ENCODE results near the gene H2BK1. TPM values are rescaled to one million over a fixed set of nuclear protein-coding genes. Genes with fewer than 3 reads are reported as not detected.

The H2BK1 gene
- total and polyA plus RNA-seq, 2 of the 13 experiments (the other 11 are each of a cell fraction or from before 2014, with no cell fraction given): not detected

- TF ChIP-seq ZNF646 (CRISPR knock-in tag; IDR thresholded peaks at IDR 0.05) (no peak), HBP1 (CRISPR knock-in tag; IDR thresholded peaks at IDR 0.05; ENCODE audit: low read depth) (no peak), PPARG (CRISPR knock-in tag; conservative IDR thresholded peaks at IDR 0.05) (0 out of 2 replicates have a peak, but pooled peaks have one; percentile 44), ZBED4 (CRISPR knock-in tag; IDR thresholded peaks at IDR 0.05; ENCODE audit: borderline replicate concordance) (peak; percentile 49; the same call in 1 of the 2 replicates), TFDP1 (CRISPR knock-in tag; IDR thresholded peaks at IDR 0.05; ENCODE audit: borderline replicate concordance) (no peak), MEF2D (CRISPR knock-in tag; IDR thresholded peaks at IDR 0.05) (no peak), ZNF891 (CRISPR knock-in tag; IDR thresholded peaks at IDR 0.05) (0 out of 2 replicates have a peak, but pooled peaks have one; percentile 42), KDM4B (CRISPR knock-in tag; IDR thresholded peaks at IDR 0.05) (peak; percentile 50; the same call in 1 of the 2 replicates), NFYB (CRISPR knock-in tag; IDR thresholded peaks at IDR 0.05) (0 out of 2 replicates have a peak, but pooled peaks have one; percentile 36), HMG20A (CRISPR knock-in tag; IDR thresholded peaks at IDR 0.05; ENCODE audit: borderline replicate concordance) (0 out of 2 replicates have a peak, but pooled peaks have one; percentile 11), XRCC5 (optimal IDR thresholded peaks at IDR 0.05; ENCODE audit: low read length) (peak; percentile 99), ZNF740 (CRISPR knock-in tag; IDR thresholded peaks at IDR 0.05) (no peak), ZNF205 (CRISPR knock-in tag; IDR thresholded peaks at IDR 0.05) (0 out of 2 replicates have a peak, but pooled peaks have one; percentile 73), PHF8 (CRISPR knock-in tag; IDR thresholded peaks at IDR 0.05) (peak; percentile 39; the same call in 1 of the 2 replicates), KMT2A (CRISPR knock-in tag; IDR thresholded peaks at IDR 0.05) (peak; percentile 57; the same call in 1 of the 2 replicates)
These were observed 37.8 kb downstream of the H2BK1 start (continued) for GRCh38 chr7:151172273-151173141.
